Measurements from ENCODE around the gene TPRKB.

DNA sequence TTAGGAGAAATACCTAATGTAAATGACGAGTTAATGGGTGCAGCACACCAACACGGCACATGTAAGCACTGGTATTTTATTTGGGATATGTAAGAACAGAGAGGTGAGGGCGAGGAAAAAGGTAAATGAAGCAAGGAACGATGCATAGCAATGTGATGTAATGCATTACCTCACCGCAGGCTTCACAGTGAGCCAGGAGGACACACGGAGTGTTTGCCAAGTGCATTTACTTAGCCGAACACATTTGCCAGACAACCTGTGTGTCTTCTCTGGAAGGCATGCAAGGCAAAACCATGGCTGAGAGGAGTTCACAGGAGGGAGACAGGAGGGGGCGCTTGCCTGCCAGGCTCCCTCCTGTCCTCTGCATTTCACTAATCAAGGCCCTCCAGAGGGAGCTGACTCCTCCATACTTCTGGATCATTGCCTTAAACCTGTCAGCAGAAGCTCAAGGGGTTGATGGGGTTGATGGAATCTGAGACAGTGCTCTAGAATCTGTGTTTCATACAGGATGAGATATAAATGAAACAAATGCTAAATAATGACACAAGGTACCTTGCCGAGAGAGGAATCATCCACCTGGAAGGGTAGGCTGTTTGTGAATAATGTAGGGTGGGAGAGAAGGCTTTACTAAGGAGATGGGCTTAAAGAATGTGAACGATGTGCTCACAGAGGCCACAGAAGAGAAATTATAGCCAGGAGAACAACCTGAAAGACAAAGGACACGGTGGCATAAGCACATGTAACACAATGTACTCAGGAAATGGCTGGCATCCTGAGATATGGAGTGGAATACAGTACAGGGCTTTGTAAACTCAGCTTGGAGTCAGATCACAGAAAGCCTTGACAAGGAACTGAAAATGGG lies 9.1 kb upstream of the TPRKB start:
- TF ChIP-seq, protein P1, sequence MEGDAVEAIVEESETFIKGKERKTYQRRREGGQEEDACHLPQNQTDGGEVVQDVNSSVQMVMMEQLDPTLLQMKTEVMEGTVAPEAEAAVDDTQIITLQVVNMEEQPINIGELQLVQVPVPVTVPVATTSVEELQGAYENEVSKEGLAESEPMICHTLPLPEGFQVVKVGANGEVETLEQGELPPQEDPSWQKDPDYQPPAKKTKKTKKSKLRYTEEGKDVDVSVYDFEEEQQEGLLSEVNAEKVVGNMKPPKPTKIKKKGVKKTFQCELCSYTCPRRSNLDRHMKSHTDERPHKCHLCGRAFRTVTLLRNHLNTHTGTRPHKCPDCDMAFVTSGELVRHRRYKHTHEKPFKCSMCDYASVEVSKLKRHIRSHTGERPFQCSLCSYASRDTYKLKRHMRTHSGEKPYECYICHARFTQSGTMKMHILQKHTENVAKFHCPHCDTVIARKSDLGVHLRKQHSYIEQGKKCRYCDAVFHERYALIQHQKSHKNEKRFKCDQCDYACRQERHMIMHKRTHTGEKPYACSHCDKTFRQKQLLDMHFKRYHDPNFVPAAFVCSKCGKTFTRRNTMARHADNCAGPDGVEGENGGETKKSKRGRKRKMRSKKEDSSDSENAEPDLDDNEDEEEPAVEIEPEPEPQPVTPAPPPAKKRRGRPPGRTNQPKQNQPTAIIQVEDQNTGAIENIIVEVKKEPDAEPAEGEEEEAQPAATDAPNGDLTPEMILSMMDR (IDR thresholded peaks at IDR 0.05): no peak
- no peak for TF ChIP-seq POLR2A (IDR thresholded peaks at IDR 0.05)

Measured in prostate gland (tissue), 2 donors.